Bronchial epithelial cell (primary cell): ENCODE data around the gene NAT14. TPM values are rescaled to one million over a fixed set of nuclear protein-coding genes. Genes with fewer than 3 reads are reported as not detected.

Experiments used
- DNase-seq: peaks from one replicate; pipeline ENCODE4 v3.0.0-alpha.2; 2010; ENCODE audit warnings: low read depth
- FAIRE-seq: peaks from 2 replicates; lab custom pipeline; 2011; peaks lifted over from hg19 to GRCh38; lab: Jason Lieb, UNC
- H3K27me3 ChIP-seq: 2 replicates; pipeline ENCODE4 v1.5.1; 2011; ENCODE audit warnings: low read length; ENCODE audit not compliant: control insufficient read depth, insufficient read depth
- H3K36me3 ChIP-seq: 2 replicates; pipeline ENCODE4 v1.5.1; 2011; ENCODE audit warnings: low read length; ENCODE audit not compliant: control insufficient read depth, insufficient read depth
- H3K4me3 ChIP-seq: 2 replicates; pipeline ENCODE4 v1.5.1; 2011; ENCODE audit warnings: mild to moderate bottlenecking, low read depth, low read length, control low read depth
- CTCF ChIP-seq: IDR thresholded peaks from 2 replicates; pipeline ENCODE4 v1.5.1; 2011; ENCODE audit warnings: mild to moderate bottlenecking, moderate library complexity, low read length, control low read depth, inconsistent platforms; ENCODE audit not compliant: insufficient read depth, severe bottlenecking
- total RNA-seq: library from RNA; depleted of rRNA; stranded (reverse); fragments of >200 nt; gene quantifications from 2 replicates; pipeline ENCODE4 v1.2.1, GENCODE V29; 2014

NAT14 gene
- total RNA-seq, 1 donor from 2014 or later = 2.4 TPM

- H3K4me3 ChIP-seq = no peak overlapping the region
- H3K36me3 ChIP-seq = no peaks in the 10 kb centered on the region
- DNase-seq = no peak
- no peaks in the 10 kb centered on the region for H3K27me3 ChIP-seq
- no peak for TF ChIP-seq CTCF
- no peak for FAIRE-seq
Measured at GRCh38 chr19:55525289-55526101, 40.5 kb downstream of the NAT14 start.

GRCh38 chr19:55526216-55527196 lies 41.5 kb downstream of the NAT14 start:
- Histone ChIP-seq H3K36me3 (no peaks in the 10 kb centered on the region), H3K4me3 (no peak overlapping the region), H3K27me3 (no peaks in the 10 kb centered on the region)
- DNase-seq = peak; percentile 35
- FAIRE-seq = peak; percentile 95
- no peak for TF ChIP-seq CTCF

GRCh38 chr19:55527197-55528029 lies 42.4 kb downstream of the NAT14 start:
- Histone ChIP-seq H3K36me3 (no peaks in the 10 kb centered on the region), H3K4me3 (no peak overlapping the region), H3K27me3 (no peaks in the 10 kb centered on the region)
- FAIRE-seq = peak; percentile 98
- TF ChIP-seq CTCF = no peak
- no peak for DNase-seq

- no peak for TF ChIP-seq CTCF
- Histone ChIP-seq H3K4me3 (no peak overlapping the region), H3K36me3 (no peaks in the 10 kb centered on the region), H3K27me3 (no peaks in the 10 kb centered on the region)
- no peak for FAIRE-seq
- DNase-seq = no peak
Measured at GRCh38 chr19:55528030-55528803, 43.2 kb downstream of the NAT14 start.
